Fibroblast of lung (primary cell): ENCODE measurements around the gene IFNA4. TPM values are rescaled to one million over a fixed set of nuclear protein-coding genes. Genes with fewer than 3 reads are reported as not detected.

Experiments used
- DNase-seq, 2 donors: peaks; one replicate each; pipeline versions ENCODE4 v3.0.0 to v3.0.0-alpha.2; 2010; ENCODE audit warnings: low read depth in 2 of 2
- H2AFZ ChIP-seq: 2 replicates; pipeline ENCODE4 v1.5.1; 2012; ENCODE audit warnings: low read length, control low read depth, inconsistent platforms
- H3K27ac ChIP-seq: 2 replicates; pipeline ENCODE4 v1.5.1; 2011; ENCODE audit warnings: low read length, control low read depth; ENCODE audit not compliant: insufficient read depth
- H3K27me3 ChIP-seq: 2 replicates; pipeline ENCODE4 v1.5.1; 2011; ENCODE audit warnings: mild to moderate bottlenecking, low read length; ENCODE audit not compliant: control insufficient read depth, insufficient read depth
- H3K36me3 ChIP-seq: 2 replicates; pipeline ENCODE4 v1.5.1; 2011; ENCODE audit warnings: low read length; ENCODE audit not compliant: control insufficient read depth, insufficient read depth
- H3K4me1 ChIP-seq: 2 replicates; pipeline ENCODE4 v1.5.1; 2011; ENCODE audit warnings: low read length; ENCODE audit not compliant: control insufficient read depth, insufficient read depth; ENCODE audit errors: extremely low read depth
- H3K4me2 ChIP-seq: 2 replicates; pipeline ENCODE4 v1.5.1; 2011; ENCODE audit warnings: low read length, control low read depth; ENCODE audit not compliant: insufficient read depth; ENCODE audit errors: extremely low read depth
- H3K4me3 ChIP-seq, 4 experiments: fragments of 200-600 bp in 1 of 4; sonication (generic) in 1 of 4; replicated peaks in 1 of 4; 2 replicates each; pipeline ENCODE4 v1.5.1; 2011 to 2016; ENCODE audit warnings: low read length in 4 of 4, low read depth in 3 of 4, mild to moderate bottlenecking in 3 of 4, control low read depth in 2 of 4, inconsistent platforms in 1 of 4, mixed read lengths in 1 of 4; ENCODE audit not compliant: insufficient read depth in 1 of 4; ENCODE audit errors: control extremely low read depth in 1 of 4
- H3K79me2 ChIP-seq: 2 replicates; pipeline ENCODE4 v1.5.1; 2012; ENCODE audit warnings: mild to moderate bottlenecking, low read length, inconsistent platforms; ENCODE audit not compliant: control insufficient read depth, insufficient read depth
- H3K9ac ChIP-seq: 2 replicates; pipeline ENCODE4 v1.5.1; 2011; ENCODE audit warnings: mild to moderate bottlenecking, low read length, control low read depth; ENCODE audit not compliant: insufficient read depth
- H3K9me3 ChIP-seq: 2 replicates; pipeline ENCODE4 v1.5.1; 2012; ENCODE audit warnings: low read depth, low read length; ENCODE audit not compliant: control insufficient read depth, insufficient read depth
- H4K20me1 ChIP-seq: 2 replicates; pipeline ENCODE4 v1.5.1; 2011; ENCODE audit warnings: low read length; ENCODE audit not compliant: control insufficient read depth, insufficient read depth; ENCODE audit errors: extremely low read depth
- EZH2 ChIP-seq: IDR thresholded peaks from 2 replicates; pipeline ENCODE4 v1.5.1; 2012; ENCODE audit warnings: low read length, control low read depth, mild to moderate bottlenecking; ENCODE audit errors: missing control alignments
- polyA plus RNA-seq, 2 donors: library from polyadenylated mRNA; depleted of rRNA in 1 of 2; stranded (reverse) in 1 of 2; unstranded in 1 of 2; fragments of >200 nt; gene quantifications; 2 replicates each; pipeline ENCODE4 v1.2.1, GENCODE V29; 2011 to 2012; ENCODE audit warnings: missing spikeins in 1 of 2
- total RNA-seq: library from RNA; depleted of rRNA; stranded (reverse); fragments of >200 nt; gene quantifications from 2 replicates; pipeline ENCODE4 v1.2.1, GENCODE V29; 2014
- TF ChIP-seq, protein P1 (sequence below), 2 donors: IDR thresholded peaks in 1 of 2; conservative IDR thresholded peaks in 1 of 2; 1 replicate in 1 of 2; 2 replicates in 1 of 2; pipeline ENCODE4 v1.5.1; 2011 to 2012; ENCODE audit warnings: low read length in 2 of 2, control low read depth in 1 of 2, inconsistent platforms in 1 of 2, low read depth in 1 of 2, mild to moderate bottlenecking in 1 of 2

Gene IFNA4
- total and polyA plus RNA-seq, 2 donors (not counting 1 experiment from before 2014, with no cell fraction given): not detected

DNA sequence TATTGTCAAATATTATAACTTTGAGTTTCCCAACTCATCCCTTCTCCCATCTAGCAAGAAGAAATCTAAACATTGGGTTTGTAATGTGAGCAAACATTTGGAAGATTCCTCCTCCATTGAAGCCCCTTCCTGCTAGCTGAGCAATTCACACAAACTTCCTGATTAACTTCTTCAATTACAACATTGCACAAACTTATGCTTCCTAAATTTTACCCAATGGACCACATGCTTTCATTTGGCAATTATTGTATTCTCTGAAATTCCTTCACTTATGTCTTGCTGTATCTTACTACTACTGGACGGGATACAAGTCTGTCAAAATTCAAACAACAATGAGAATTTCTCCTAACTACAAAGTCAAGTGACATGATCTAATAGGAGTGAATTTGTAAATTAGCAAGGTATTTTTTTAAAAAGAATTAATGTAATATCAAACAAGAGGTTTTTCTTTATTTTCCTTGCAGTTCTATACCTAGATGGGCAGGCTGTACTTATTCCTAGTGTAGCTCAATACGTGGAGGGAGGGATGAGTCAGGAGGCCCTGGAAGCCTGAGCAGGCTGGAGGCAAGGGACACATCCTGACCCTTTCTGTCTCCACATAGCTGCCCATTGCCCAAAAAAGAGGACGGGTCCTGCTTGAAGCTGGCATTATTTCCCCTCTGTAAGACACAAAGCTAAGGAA is 33.9 kb downstream of the IFNA4 start:
- Histone ChIP-seq H3K27me3 (no peaks in the 10 kb centered on the region), H2AFZ (no peak overlapping the region), H3K9me3 (no peaks in the 10 kb centered on the region), H3K27ac (no peak overlapping the region), H3K9ac (no peak overlapping the region), H4K20me1 (no peaks in the 10 kb centered on the region), H3K4me3 (no peak overlapping the region), H3K4me2 (no peak overlapping the region), H3K4me1 (no peaks in the 10 kb centered on the region), H3K36me3 (no peaks in the 10 kb centered on the region), H3K79me2 (no peaks in the 10 kb centered on the region)
- DNase-seq: peak in 1 of 2 donors; percentile 20
- TF ChIP-seq EZH2: no peak
- TF ChIP-seq, protein P1, sequence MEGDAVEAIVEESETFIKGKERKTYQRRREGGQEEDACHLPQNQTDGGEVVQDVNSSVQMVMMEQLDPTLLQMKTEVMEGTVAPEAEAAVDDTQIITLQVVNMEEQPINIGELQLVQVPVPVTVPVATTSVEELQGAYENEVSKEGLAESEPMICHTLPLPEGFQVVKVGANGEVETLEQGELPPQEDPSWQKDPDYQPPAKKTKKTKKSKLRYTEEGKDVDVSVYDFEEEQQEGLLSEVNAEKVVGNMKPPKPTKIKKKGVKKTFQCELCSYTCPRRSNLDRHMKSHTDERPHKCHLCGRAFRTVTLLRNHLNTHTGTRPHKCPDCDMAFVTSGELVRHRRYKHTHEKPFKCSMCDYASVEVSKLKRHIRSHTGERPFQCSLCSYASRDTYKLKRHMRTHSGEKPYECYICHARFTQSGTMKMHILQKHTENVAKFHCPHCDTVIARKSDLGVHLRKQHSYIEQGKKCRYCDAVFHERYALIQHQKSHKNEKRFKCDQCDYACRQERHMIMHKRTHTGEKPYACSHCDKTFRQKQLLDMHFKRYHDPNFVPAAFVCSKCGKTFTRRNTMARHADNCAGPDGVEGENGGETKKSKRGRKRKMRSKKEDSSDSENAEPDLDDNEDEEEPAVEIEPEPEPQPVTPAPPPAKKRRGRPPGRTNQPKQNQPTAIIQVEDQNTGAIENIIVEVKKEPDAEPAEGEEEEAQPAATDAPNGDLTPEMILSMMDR (conservative IDR thresholded peaks at IDR 0.05 in 1 of 2, IDR thresholded peaks at IDR 0.05 in 1 of 2; ENCODE audit: low read depth in 1 of 2, low read length in 2 of 2): no peak

DNA sequence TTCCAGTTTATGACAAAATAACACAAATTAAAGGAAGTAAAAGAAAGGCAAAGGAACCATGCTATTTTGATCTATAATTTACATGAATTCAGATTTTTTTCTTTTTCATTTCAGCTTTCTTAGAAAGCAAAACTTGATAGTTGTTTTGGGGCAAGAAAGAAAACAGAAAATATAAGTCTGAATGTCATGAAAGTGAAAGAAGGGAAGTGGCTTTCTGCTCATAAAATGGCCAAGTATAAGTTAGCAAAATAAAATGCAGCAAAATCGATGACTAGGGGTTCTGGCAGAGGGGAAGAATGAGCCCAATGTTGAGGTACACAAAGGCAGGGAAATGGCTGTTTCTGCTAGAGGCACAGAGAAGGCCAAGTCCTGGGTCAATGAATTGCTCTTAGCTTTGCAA is 42.8 kb downstream of the IFNA4 start:
- no peak for TF ChIP-seq EZH2
- Histone ChIP-seq H4K20me1 (no peaks in the 10 kb centered on the region), H3K36me3 (no peaks in the 10 kb centered on the region), H3K27me3 (no peaks in the 10 kb centered on the region), H3K79me2 (no peaks in the 10 kb centered on the region), H2AFZ (no peak overlapping the region), H3K9ac (no peak overlapping the region), H3K27ac (no peak overlapping the region), H3K4me2 (no peak overlapping the region), H3K4me3 (no peak overlapping the region), H3K4me1 (no peaks in the 10 kb centered on the region), H3K9me3 (no peaks in the 10 kb centered on the region)
- DNase-seq: no peak

DNA sequence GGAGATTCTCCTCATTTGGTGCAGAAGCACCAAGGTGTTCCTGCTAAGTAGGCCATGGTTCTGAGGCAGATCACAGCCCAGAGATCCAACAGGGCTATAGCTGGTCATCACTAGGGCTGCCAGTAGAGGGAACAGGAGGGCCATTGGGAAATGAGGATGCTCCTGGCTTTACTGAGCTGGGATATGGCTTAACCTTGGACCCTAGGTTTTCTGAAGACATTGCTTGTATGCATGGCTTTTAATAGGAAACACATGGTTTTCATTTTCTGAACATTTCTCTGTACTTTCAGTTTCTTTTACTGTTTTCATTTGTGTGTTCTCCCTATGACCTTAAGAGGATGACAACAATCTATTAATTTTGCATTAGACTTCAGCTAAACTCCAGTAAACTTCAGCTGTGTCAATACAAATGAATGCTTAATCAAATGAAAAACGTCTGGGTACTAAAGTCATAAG is 45.9 kb downstream of the IFNA4 start, which contains the start of gene IFNW1:
TSS of gene IFNW1 (minus strand) at position 406 of the 456 bp plus-strand sequence. CDS start at position 144, 262 bp downstream.
- Histone ChIP-seq H2AFZ (no peak within 1 kb of the TSS), H3K27me3 (no peaks in the 10 kb centered on the region), H3K9ac (no peak within 1 kb of the TSS), H4K20me1 (no peaks in the 10 kb centered on the region), H3K4me3 (no peak within 1 kb of the TSS), H3K4me2 (no peak within 1 kb of the TSS), H3K79me2 (no peaks in the 10 kb centered on the region), H3K9me3 (no peaks in the 10 kb centered on the region), H3K27ac (no peak within 1 kb of the TSS), H3K36me3 (no peaks in the 10 kb centered on the region), H3K4me1 (no peaks in the 10 kb centered on the region)
- TF ChIP-seq, protein P1 (conservative IDR thresholded peaks at IDR 0.05 in 1 of 2, IDR thresholded peaks at IDR 0.05 in 1 of 2; ENCODE audit: low read depth in 1 of 2, low read length in 2 of 2): peak in 1 of 2 donors; percentile 37
- no peak for TF ChIP-seq EZH2
- peak in 1 of 2 donors; percentile 3 for DNase-seq
